HepG2 (cell line): Measurements from ENCODE around the gene SLC25A10. TPM values are rescaled to one million over a fixed set of nuclear protein-coding genes. Genes with fewer than 3 reads are reported as not detected.

Experiments used
- CREBL2 ChIP-seq: sonication (generic); formaldehyde crosslinking; IDR thresholded peaks from 2 replicates; pipeline ENCODE4 v1.8.1; 2023; ENCODE audit warnings: missing genetic modification reagents, mild to moderate bottlenecking, borderline replicate concordance
- RCOR2 ChIP-seq: IDR thresholded peaks from 2 replicates; pipeline ENCODE4 v1.6.1; 2016; ENCODE audit warnings: missing biosample characterization, missing genetic modification reagents
- ZBTB1 ChIP-seq: sonication (generic); formaldehyde crosslinking; IDR thresholded peaks from 2 replicates; pipeline ENCODE4 v1.4.0; 2020; ENCODE audit warnings: missing genetic modification reagents, borderline replicate concordance
- ZNF703 ChIP-seq: sonication (generic); formaldehyde crosslinking; IDR thresholded peaks from 2 replicates; pipeline ENCODE4 v1.5.1; 2020; ENCODE audit warnings: missing genetic modification reagents, mild to moderate bottlenecking, moderate library complexity, borderline replicate concordance
- polyA plus RNA-seq, 8 experiments: library from polyadenylated mRNA; depleted of rRNA in 3 of 8; stranded (reverse) in 7 of 8; unstranded in 1 of 8; fragments of >200 nt; fragmentation: Illumina TruSeq in 4 of 8; extraction: Trizol in 4 of 8; gene quantifications; 2 replicates each; pipeline versions ENCODE4 v1.2.1 to v1.2.3, GENCODE V29; 2011 to 2016; ENCODE audit warnings: low read depth in 4 of 8, missing spikeins in 1 of 8, mixed read lengths in 1 of 8; ENCODE audit not compliant: insufficient read depth in 1 of 8
- total RNA-seq, 5 experiments: library from RNA; depleted of rRNA; stranded (reverse); fragments of >200 nt; fragmentation: Illumina TruSeq; extraction: Trizol; gene quantifications; 2 replicates each; pipeline ENCODE4 v1.2.3, GENCODE V29; 2016; ENCODE audit warnings: low read depth in 1 of 5
- TF ChIP-seq, protein P1 (sequence below): sonication (generic); formaldehyde crosslinking; IDR thresholded peaks from 2 replicates; pipeline ENCODE4 v1.9.0; 2021; ENCODE audit warnings: mild to moderate bottlenecking, missing genetic modification reagents

Gene SLC25A10
- total and polyA plus RNA-seq, 2 of the 13 experiments (the other 11 are each of a cell fraction or from before 2014, with no cell fraction given), result 46.5 to 140 TPM

DNA sequence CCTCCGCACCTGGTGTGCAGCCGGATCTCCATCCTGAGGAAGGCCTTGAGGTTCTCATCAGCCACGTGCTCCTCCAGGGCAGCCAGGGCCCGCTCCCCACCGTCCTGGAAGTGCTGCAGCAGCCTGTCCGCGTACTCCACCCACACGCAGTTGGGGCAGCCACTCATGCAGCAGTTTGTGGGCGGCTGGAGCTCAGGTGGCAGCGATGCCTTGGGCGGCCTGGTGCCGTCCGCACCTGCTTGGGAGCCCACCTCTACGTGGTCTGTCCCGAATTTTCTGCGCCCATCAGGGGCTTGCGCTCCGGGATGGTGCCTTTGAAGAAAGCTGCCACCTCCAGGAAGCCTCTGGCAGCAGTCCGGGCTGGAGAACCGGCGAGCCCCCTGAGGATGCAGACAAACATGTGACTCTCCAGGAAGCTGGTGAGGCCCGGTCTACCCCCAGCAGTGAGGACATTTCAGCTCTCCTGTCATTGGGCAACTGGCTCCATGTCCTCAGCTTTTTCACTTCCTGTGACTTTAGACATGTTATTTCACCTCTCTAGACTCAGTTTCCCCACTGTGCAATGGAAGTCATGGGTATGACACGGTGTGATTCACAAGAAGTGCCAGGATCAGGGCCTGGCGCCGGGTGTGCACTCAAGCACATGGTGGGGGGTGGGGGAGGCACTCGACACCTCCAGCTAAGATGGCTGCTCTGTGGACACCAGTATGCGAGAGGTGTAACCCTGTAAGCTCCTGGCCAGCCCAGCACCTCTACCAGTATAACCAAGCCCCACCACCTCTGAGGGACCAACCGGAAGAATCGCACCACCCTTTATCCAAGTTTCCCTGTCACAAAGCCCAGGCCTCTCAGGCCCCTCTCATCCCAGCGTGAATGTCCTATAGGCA is 46.6 kb upstream of the SLC25A10 start (continued):
- TF ChIP-seq, protein P1, sequence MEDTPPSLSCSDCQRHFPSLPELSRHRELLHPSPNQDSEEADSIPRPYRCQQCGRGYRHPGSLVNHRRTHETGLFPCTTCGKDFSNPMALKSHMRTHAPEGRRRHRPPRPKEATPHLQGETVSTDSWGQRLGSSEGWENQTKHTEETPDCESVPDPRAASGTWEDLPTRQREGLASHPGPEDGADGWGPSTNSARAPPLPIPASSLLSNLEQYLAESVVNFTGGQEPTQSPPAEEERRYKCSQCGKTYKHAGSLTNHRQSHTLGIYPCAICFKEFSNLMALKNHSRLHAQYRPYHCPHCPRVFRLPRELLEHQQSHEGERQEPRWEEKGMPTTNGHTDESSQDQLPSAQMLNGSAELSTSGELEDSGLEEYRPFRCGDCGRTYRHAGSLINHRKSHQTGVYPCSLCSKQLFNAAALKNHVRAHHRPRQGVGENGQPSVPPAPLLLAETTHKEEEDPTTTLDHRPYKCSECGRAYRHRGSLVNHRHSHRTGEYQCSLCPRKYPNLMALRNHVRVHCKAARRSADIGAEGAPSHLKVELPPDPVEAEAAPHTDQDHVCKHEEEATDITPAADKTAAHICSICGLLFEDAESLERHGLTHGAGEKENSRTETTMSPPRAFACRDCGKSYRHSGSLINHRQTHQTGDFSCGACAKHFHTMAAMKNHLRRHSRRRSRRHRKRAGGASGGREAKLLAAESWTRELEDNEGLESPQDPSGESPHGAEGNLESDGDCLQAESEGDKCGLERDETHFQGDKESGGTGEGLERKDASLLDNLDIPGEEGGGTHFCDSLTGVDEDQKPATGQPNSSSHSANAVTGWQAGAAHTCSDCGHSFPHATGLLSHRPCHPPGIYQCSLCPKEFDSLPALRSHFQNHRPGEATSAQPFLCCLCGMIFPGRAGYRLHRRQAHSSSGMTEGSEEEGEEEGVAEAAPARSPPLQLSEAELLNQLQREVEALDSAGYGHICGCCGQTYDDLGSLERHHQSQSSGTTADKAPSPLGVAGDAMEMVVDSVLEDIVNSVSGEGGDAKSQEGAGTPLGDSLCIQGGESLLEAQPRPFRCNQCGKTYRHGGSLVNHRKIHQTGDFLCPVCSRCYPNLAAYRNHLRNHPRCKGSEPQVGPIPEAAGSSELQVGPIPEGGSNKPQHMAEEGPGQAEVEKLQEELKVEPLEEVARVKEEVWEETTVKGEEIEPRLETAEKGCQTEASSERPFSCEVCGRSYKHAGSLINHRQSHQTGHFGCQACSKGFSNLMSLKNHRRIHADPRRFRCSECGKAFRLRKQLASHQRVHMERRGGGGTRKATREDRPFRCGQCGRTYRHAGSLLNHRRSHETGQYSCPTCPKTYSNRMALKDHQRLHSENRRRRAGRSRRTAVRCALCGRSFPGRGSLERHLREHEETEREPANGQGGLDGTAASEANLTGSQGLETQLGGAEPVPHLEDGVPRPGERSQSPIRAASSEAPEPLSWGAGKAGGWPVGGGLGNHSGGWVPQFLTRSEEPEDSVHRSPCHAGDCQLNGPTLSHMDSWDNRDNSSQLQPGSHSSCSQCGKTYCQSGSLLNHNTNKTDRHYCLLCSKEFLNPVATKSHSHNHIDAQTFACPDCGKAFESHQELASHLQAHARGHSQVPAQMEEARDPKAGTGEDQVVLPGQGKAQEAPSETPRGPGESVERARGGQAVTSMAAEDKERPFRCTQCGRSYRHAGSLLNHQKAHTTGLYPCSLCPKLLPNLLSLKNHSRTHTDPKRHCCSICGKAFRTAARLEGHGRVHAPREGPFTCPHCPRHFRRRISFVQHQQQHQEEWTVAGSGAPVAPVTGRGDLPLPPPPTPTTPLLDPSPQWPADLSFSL, result no peak
- TF ChIP-seq CREBL2 (CRISPR knock-in tag) (no peak; the same call in 1 of the 2 replicates), RCOR2 (no peak), ZBTB1 (CRISPR knock-in tag) (no peak), ZNF703 (no peak)
